GM20431 (cell line): ENCODE results near the gene ABHD17A.

Experiments
- in situ Hi-C: fragments of 300-500 bp; cut with MseI, MboI; formaldehyde crosslinking; loops from one replicate; pipeline ENCODE4 v1.15.0; 2020; ENCODE audit warnings: low sequenced_read_pairs; ENCODE audit not compliant: unreplicated experiment

Gene ABHD17A

GRCh38 chr19:1843646-1844394 is 41.5 kb downstream of the ABHD17A start:
- in situ Hi-C loops, result no loop called here

GRCh38 chr19:1843116-1843515 is 42.2 kb downstream of the ABHD17A start:
- in situ Hi-C loops, result no loop called here

- in situ Hi-C loops, result no loop called here
These were observed 43.9 kb downstream of the ABHD17A start for GRCh38 chr19:1841209-1841924.

GRCh38 chr19:1840541-1841115 is 44.7 kb downstream of the ABHD17A start:
- in situ Hi-C loops, result no loop called here

- in situ Hi-C loops, result no loop called here
These were observed 45.4 kb downstream of the ABHD17A start for GRCh38 chr19:1839658-1840540.

- in situ Hi-C loops, result no loop called here
These were observed 47.6 kb downstream of the ABHD17A start for GRCh38 chr19:1837625-1838105.

GRCh38 chr19:1837222-1837565 is 48.1 kb downstream of the ABHD17A start:
- in situ Hi-C loops, result no loop called here

GRCh38 chr19:1836458-1837221 is 48.7 kb downstream of the ABHD17A start:
- in situ Hi-C loops, result no loop called here

- in situ Hi-C loops, result no loop called here
These were observed 51.8 kb downstream of the ABHD17A start for GRCh38 chr19:1833540-1833939.

GRCh38 chr19:1832046-1832663 is 53.1 kb downstream of the ABHD17A start:
- in situ Hi-C loops, result no loop called here

- in situ Hi-C loops, result no loop called here
These were observed 54.3 kb downstream of the ABHD17A start for GRCh38 chr19:1830978-1831377.

GRCh38 chr19:1830568-1830967 is 54.7 kb downstream of the ABHD17A start:
- in situ Hi-C loops, result no loop called here

- in situ Hi-C loops, result no loop called here
These were observed 55.3 kb downstream of the ABHD17A start for GRCh38 chr19:1829958-1830357.

- in situ Hi-C loops, result no loop called here
These were observed 56.7 kb downstream of the ABHD17A start for GRCh38 chr19:1828279-1829238.

- in situ Hi-C loops, result no loop called here
These were observed 57.6 kb downstream of the ABHD17A start for GRCh38 chr19:1827566-1828278.
